Effector memory CD8-positive, alpha-beta T cell (primary cell): ENCODE results near the gene MYO9B.
A peak's percentile ranks its signal among the peaks of the same experiment; 100 is the strongest.

Source experiments
- ATAC-seq: fragments of 150-1000 bp; cut with Tn5 transposase; replicated peaks from 2 replicates; pipeline ENCODE4 v1.10.0; 2021; ENCODE audit warnings: mild to moderate bottlenecking, moderate library complexity
- DNase-seq, 3 experiments: peaks; one replicate each; pipeline ENCODE4 v3.0.0; 2021
- H3K27ac Mint-ChIP-seq, 2 donors: one replicate each; pipeline ENCODE4 v1.8.0; 2022; ENCODE audit warnings: mild to moderate bottlenecking in 2 of 2, mixed read lengths in 2 of 2, moderate library complexity in 2 of 2
- H3K27me3 Mint-ChIP-seq, 2 donors: one replicate each; pipeline ENCODE4 v1.8.0; 2022; ENCODE audit warnings: mixed read lengths in 2 of 2
- H3K36me3 Mint-ChIP-seq: one replicate; pipeline ENCODE4 v1.8.0; 2022; ENCODE audit warnings: mild to moderate bottlenecking, moderate library complexity, mixed read lengths; ENCODE audit not compliant: insufficient read depth
- H3K4me1 Mint-ChIP-seq, 2 donors: one replicate each; pipeline ENCODE4 v1.8.0; 2022; ENCODE audit warnings: low read depth in 2 of 2, mixed read lengths in 2 of 2
- H3K4me3 Mint-ChIP-seq, 2 donors: one replicate each; pipeline ENCODE4 v1.8.0; 2022; ENCODE audit warnings: mild to moderate bottlenecking in 2 of 2, mixed read lengths in 2 of 2, moderate library complexity in 2 of 2
- H3K9me3 Mint-ChIP-seq, 2 donors: one replicate each; pipeline ENCODE4 v1.8.0; 2022; ENCODE audit warnings: mixed read lengths in 2 of 2
- total RNA-seq, 9 experiments: gene quantifications; one replicate each; lab custom pipeline; 2026; lab: John Stamatoyannopoulos, UW

MYO9B gene, protein sequence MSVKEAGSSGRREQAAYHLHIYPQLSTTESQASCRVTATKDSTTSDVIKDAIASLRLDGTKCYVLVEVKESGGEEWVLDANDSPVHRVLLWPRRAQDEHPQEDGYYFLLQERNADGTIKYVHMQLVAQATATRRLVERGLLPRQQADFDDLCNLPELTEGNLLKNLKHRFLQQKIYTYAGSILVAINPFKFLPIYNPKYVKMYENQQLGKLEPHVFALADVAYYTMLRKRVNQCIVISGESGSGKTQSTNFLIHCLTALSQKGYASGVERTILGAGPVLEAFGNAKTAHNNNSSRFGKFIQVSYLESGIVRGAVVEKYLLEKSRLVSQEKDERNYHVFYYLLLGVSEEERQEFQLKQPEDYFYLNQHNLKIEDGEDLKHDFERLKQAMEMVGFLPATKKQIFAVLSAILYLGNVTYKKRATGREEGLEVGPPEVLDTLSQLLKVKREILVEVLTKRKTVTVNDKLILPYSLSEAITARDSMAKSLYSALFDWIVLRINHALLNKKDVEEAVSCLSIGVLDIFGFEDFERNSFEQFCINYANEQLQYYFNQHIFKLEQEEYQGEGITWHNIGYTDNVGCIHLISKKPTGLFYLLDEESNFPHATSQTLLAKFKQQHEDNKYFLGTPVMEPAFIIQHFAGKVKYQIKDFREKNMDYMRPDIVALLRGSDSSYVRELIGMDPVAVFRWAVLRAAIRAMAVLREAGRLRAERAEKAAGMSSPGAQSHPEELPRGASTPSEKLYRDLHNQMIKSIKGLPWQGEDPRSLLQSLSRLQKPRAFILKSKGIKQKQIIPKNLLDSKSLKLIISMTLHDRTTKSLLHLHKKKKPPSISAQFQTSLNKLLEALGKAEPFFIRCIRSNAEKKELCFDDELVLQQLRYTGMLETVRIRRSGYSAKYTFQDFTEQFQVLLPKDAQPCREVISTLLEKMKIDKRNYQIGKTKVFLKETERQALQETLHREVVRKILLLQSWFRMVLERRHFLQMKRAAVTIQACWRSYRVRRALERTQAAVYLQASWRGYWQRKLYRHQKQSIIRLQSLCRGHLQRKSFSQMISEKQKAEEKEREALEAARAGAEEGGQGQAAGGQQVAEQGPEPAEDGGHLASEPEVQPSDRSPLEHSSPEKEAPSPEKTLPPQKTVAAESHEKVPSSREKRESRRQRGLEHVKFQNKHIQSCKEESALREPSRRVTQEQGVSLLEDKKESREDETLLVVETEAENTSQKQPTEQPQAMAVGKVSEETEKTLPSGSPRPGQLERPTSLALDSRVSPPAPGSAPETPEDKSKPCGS (N-terminal part only)
- 208 to 433 (median 300) reads per million in 9 experiments for total RNA-seq

DNA sequence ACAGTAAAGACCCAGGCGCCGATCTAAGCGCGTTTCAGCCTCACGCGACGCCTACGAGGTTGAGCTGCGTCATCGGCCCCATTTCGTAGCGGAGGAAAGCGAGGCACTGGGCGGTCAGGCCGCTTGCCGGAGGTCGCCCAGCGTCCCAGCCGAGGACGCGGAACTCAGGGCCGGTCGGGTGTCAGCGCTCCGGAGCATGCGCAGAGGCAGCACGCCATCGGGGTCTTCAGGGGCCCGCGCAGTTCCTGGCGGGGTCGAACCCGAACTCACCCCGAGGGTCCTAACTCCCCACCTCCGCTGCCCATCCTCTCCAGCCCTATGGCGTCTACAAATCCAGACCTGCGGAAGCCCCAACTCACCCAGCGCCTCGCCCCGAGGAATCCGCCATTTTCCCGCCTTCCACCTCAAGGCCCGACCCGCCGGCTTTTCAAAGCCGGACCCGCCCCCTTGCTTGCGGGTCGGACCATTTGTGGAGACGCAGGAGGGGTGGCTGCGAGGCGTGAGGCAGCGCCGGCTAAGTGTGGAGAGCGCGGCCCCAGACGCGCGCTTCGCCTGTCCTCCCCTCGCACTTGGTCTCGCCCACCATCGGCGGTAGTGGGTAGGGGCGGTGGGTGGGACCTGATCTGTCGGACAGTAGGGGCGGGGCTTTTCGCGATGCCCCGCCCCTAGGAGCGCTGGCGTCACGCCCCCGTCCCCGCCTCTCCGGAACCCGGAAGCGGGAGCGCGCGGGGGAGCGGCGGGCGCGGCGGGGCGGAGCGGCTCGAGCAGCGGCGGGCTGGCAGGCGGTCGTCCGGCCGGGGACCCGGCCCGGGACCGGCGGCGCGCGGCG lies at the start of gene MYO9B, which contains the start of gene HAUS8:
Gene MYO9B (plus strand): TSS at position 743 of the 829 bp plus-strand sequence. CDS start 25,941 bp downstream, outside the sequence.
Gene HAUS8 (minus strand): TSS at position 418 of the 829 bp plus-strand sequence. CDS start 30 bp downstream, at position 388.
- DNase-seq: peak; percentile 99
- Mint-ChIP-seq H3K4me1 (peaks cover 56 to 61% of the 10 kb centered on the region in 2 donors), H3K36me3 (peaks cover 30% of the 10 kb centered on the region)

DNA sequence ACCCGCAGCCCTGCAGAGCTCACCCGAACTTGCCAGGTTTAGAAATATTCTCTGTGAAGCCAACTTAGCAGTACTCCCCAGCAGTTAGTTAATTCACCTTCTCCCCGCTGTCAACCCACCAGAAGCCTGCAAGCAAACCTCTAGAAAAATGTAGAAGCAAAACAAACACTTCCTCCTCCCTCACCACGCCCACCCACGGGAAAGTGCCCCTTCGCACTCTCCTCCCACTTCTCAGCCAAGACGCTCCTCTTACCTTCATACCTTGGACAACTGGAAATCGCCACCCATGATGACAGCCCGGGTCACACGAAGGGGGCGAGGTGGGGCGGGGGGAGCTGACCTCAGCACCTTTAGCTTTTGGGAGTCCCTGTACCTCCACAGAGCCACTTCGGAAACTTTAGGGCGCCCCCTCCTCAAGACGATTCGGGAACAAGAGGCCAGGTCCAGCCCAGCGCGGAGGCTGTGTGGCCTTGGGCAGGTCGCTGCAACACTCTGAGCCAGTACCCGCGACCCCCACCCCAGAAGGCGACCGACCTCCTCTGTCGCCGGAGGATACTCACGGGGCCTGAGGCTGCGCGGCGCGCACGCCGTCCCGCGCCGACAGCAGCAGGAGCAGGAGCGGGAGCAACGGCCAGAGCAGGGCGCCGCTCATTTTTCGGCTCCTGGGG lies 49.5 kb upstream of the MYO9B start:
- H3K4me1 Mint-ChIP-seq: peaks cover 10 to 17% of the 10 kb centered on the region in 2 donors
- H3K27ac Mint-ChIP-seq: no peak overlapping the region
- H3K9me3 Mint-ChIP-seq: peaks cover 0 to 3% of the 10 kb centered on the region in 2 donors
- H3K36me3 Mint-ChIP-seq: no peaks in the 10 kb centered on the region
- peak in 1 of 3 experiments; percentile 11 for DNase-seq
- peaks cover 67 to 88% of the 10 kb centered on the region in 2 donors for H3K27me3 Mint-ChIP-seq
- peak; percentile 41 for ATAC-seq
- H3K4me3 Mint-ChIP-seq: peak overlapping the region; percentile 52 to 59

More for the DNA sequence above, at the start of gene MYO9B, which contains the start of gene HAUS8:
- peak within 1 kb of the TSS; percentile 95 to 96 for H3K27ac Mint-ChIP-seq
- peak within 1 kb of the TSS; percentile 92 to 96 for H3K4me3 Mint-ChIP-seq
- no peaks in the 10 kb centered on the region for H3K9me3 Mint-ChIP-seq
- peak; percentile 85 for ATAC-seq
- H3K27me3 Mint-ChIP-seq: no peaks in the 10 kb centered on the region

- H3K27me3 Mint-ChIP-seq: peaks cover 67 to 89% of the 10 kb centered on the region in 2 donors
- H3K9me3 Mint-ChIP-seq: peaks cover 0 to 3% of the 10 kb centered on the region in 2 donors
- ATAC-seq: no peak
- peak within 1 kb of the TSS in 1 of 2 donors; percentile 39 for H3K27ac Mint-ChIP-seq
- peaks cover 10 to 17% of the 10 kb centered on the region in 2 donors for H3K4me1 Mint-ChIP-seq
- DNase-seq: no peak
- no peaks in the 10 kb centered on the region for H3K36me3 Mint-ChIP-seq
- peak within 1 kb of the TSS; percentile 63 to 66 for H3K4me3 Mint-ChIP-seq
These were observed 48.7 kb upstream of the MYO9B start, which contains the start of gene CPAMD8 for GRCh38 chr19:17026706-17027534. Gene CPAMD8 (minus strand): TSS chr19:17026810. CDS start chr19:17026642, 168 bp downstream.

GRCh38 chr19:17027535-17027975 lies 48.0 kb upstream of the MYO9B start:
- ATAC-seq (no peak), DNase-seq (no peak)
- H3K27ac Mint-ChIP-seq: peak overlapping the region in 1 of 2 donors; percentile 39
- H3K27me3 Mint-ChIP-seq: peaks cover 66 to 87% of the 10 kb centered on the region in 2 donors
- peak overlapping the region; percentile 63 to 66 for H3K4me3 Mint-ChIP-seq
- H3K36me3 Mint-ChIP-seq: no peaks in the 10 kb centered on the region
- peaks cover 10 to 17% of the 10 kb centered on the region in 2 donors for H3K4me1 Mint-ChIP-seq
- peaks cover 0 to 3% of the 10 kb centered on the region in 2 donors for H3K9me3 Mint-ChIP-seq

- Mint-ChIP-seq H3K27me3 (peaks cover 36 to 75% of the 10 kb centered on the region in 2 donors), H3K36me3 (no peaks in the 10 kb centered on the region), H3K27ac (no peak overlapping the region), H3K9me3 (no peaks in the 10 kb centered on the region), H3K4me1 (peaks cover 3 to 11% of the 10 kb centered on the region in 2 donors), H3K4me3 (no peak overlapping the region)
- DNase-seq (no peak), ATAC-seq (no peak)
These were observed 43.8 kb upstream of the MYO9B start for GRCh38 chr19:17031741-17032140.

DNA sequence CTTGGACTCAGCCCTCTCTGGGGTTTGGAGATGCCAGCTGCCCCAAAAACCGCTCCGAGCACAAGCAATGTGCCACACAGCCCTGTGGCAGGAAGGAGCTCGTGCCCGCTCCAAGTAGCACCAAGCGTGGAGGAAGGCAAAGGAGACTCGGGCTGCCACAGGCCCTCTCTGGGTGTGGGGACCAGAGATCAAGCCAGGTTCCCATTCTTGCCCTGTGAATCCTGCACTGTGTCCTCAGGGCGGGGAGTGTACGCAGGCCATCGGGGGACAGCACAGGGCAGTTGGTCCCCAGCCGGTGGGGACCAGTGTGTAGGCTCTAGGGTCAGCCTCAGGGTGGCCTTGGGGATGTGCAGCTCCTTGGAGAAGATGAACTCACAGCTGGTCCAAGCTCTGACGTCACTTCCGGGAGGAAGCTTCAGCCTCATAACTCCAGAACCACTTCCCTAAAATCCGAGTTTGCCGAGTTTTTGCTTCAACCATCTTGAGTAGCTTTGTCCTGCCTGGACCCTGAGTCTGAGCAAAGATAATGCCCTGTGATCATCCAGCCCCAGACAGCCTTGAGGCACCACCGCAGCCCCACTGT lies 39.6 kb upstream of the MYO9B start:
- no peak overlapping the region for H3K4me3 Mint-ChIP-seq

DNA sequence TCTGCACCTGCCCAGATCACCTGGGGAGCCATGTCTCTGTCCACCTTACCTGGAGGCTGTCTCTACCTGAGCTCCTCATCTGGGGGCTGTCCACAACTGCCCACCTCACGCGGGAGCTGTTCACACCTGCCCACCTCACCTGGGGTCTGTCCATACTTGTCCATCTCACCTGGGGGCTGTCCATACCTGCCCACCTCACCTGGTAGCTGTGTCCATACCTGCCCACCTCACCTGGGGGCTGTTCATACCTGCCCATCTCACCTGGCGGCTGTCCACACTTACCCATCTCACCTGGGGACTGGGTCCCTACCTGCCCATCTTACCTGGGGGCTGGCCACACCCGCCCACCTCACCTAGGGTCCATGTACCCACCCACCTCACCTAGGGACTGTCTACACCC lies 38.9 kb upstream of the MYO9B start:
- Mint-ChIP-seq H3K4me1 (no peaks in the 10 kb centered on the region), H3K36me3 (no peaks in the 10 kb centered on the region), H3K4me3 (no peak overlapping the region), H3K27me3 (peaks cover 24 to 76% of the 10 kb centered on the region in 2 donors), H3K27ac (no peak overlapping the region), H3K9me3 (no peaks in the 10 kb centered on the region)
- ATAC-seq: no peak
- no peak for DNase-seq

More for the DNA sequence above, 39.6 kb upstream of the MYO9B start:
- peaks cover 22 to 72% of the 10 kb centered on the region in 2 donors for H3K27me3 Mint-ChIP-seq
- DNase-seq (no peak), ATAC-seq (no peak)
- no peak overlapping the region for H3K27ac Mint-ChIP-seq
- no peaks in the 10 kb centered on the region for H3K36me3 Mint-ChIP-seq
- no peaks in the 10 kb centered on the region for H3K4me1 Mint-ChIP-seq
- H3K9me3 Mint-ChIP-seq: no peaks in the 10 kb centered on the region

DNA sequence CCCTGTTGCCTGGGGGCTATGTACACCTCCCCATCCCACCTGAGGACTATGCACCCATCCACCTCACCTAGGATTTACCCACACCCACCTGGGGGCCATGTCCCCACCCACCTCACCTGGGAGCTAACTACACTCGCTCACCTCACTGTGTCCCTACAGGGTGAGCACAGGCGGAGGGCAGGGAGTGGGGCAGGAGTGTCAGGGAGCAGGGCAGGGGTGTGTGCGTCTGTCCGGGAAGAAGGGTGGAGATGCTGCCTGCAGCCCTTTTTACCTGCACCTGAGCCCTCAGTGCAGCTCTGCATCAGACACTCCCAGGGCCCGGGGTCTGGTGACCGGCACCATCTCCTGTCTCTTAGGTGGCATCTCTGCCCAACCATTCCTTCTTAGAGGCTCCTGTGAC lies 38.4 kb upstream of the MYO9B start:
- Mint-ChIP-seq H3K9me3 (no peaks in the 10 kb centered on the region), H3K4me3 (no peak overlapping the region), H3K27ac (no peak overlapping the region), H3K4me1 (no peaks in the 10 kb centered on the region), H3K36me3 (no peaks in the 10 kb centered on the region), H3K27me3 (peaks cover 30 to 81% of the 10 kb centered on the region in 2 donors)
- DNase-seq (no peak), ATAC-seq (no peak)

DNA sequence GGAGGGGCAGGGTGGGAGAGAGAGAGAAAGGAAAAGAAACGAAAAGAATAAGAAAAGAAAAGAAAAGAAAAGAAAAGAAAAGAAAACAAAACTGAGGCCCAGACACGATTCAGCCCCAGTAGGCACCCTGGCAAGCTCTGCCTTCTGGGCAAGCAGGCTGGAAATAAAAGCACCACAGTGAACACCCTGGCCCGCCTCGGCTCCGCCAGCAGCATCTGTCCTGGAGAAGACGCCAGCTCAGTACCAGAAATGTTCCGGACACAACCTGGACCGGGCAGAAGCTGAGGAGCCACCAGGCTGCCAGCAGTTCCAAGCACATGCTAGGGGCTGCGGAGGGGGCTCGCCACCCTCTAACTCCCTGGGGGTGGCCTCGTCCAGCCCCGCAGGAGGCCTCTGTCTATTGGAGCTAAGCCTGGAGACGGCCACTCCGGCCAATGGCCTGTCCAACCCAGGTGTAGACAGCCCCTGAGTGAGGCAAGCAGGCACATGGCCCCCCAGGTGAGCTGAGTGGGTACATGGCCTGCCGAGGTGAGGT lies 37.5 kb upstream of the MYO9B start:
- Mint-ChIP-seq H3K36me3 (no peaks in the 10 kb centered on the region), H3K9me3 (no peaks in the 10 kb centered on the region), H3K4me3 (no peak overlapping the region), H3K4me1 (no peaks in the 10 kb centered on the region), H3K27ac (peak overlapping the region in 1 of 2 donors; percentile 39), H3K27me3 (peaks cover 34 to 74% of the 10 kb centered on the region in 2 donors)
- ATAC-seq (no peak), DNase-seq (no peak)

GRCh38 chr19:17041976-17042375 lies 33.6 kb upstream of the MYO9B start:
- Mint-ChIP-seq H3K27ac (no peak overlapping the region), H3K9me3 (no peaks in the 10 kb centered on the region), H3K36me3 (no peaks in the 10 kb centered on the region), H3K4me1 (no peaks in the 10 kb centered on the region), H3K4me3 (no peak overlapping the region), H3K27me3 (peaks cover 34 to 48% of the 10 kb centered on the region in 2 donors)
- ATAC-seq (no peak), DNase-seq (no peak)
